KOPT-K1 (cell line): ENCODE measurements around the gene CCDC126.
A peak's percentile ranks its signal among the peaks of the same experiment; 100 is the strongest.
"Not testable (repeated sequence)": the region's sequence is repeated elsewhere in the genome, so short reads cannot be mapped to it uniquely, and the experiment has no call there.

Source experiments
- H3K27ac ChIP-seq: fragments of 200-600 bp; sonication (generic); 2 replicates; pipeline ENCODE4 v1.5.1; 2016; ENCODE audit warnings: antibody characterized with exemption, mild to moderate bottlenecking, low read depth, low read length; ENCODE audit not compliant: poor library complexity, severe bottlenecking
- H3K36me3 ChIP-seq: fragments of 200-600 bp; sonication (generic); 2 replicates; pipeline ENCODE4 v1.5.1; 2017; ENCODE audit warnings: antibody characterized with exemption, mild to moderate bottlenecking, low read length, moderate library complexity; ENCODE audit not compliant: insufficient read depth
- H3K9me3 ChIP-seq: fragments of 200-600 bp; sonication (generic); 2 replicates; pipeline ENCODE4 v1.5.1; 2017; ENCODE audit warnings: antibody characterized with exemption, low read length, mild to moderate bottlenecking; ENCODE audit not compliant: insufficient read depth, poor library complexity, severe bottlenecking

CCDC126 gene

DNA sequence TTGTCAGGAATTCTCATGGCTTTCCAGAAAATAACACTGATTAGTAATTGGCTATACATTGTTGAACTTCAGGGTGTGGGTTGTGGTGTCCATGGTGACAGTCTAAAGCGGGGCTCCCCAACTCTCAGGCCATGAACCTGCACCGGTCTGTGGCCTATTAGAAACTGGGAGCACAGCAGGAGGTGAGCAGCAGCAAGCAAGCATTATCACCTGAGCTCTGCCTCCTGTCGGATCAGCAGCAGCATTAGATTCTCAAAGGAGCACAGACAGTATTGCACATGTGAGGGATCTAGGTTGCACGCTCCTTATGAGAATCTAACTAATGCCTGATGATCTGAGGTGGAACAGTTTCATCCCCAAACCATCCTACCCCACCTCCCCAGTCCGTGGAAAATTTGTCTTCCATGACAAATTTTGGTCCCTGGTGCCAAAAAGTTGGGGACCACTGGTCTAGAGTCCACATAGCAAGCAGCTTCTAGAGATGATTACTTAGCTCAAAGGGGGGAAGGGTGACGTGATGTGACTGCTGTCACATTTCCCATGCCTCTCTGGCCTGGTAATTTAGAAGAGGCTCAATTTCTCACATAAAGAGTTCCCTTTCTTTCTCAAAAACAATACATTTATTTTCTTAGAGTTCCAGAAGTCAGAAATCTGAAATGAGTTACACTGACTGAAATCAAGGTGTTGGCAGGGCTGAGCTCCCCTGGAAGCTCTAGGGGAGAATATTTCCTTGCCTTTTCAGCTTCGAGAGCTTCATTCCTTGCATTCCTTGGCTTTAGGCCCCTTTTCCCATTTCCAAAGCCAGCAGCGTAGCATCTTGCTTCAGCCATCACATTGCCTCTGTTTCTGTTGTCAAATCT, 65.2 kb downstream of the CCDC126 start:
- peaks cover 10% of the 10 kb centered on the region for H3K9me3 ChIP-seq
- no peaks in the 10 kb centered on the region for H3K36me3 ChIP-seq
- H3K27ac ChIP-seq, result no peak overlapping the region

GRCh38 chr7:23662984-23663313, 65.8 kb downstream of the CCDC126 start:
- H3K36me3 ChIP-seq, result no peaks in the 10 kb centered on the region
- H3K27ac ChIP-seq, result no peak overlapping the region
- peaks cover 10% of the 10 kb centered on the region for H3K9me3 ChIP-seq

- Histone ChIP-seq H3K27ac (no peak overlapping the region), H3K9me3 (peaks cover 4% of the 10 kb centered on the region), H3K36me3 (no peaks in the 10 kb centered on the region)
Measured at GRCh38 chr7:23664122-23664521, 66.9 kb downstream of the CCDC126 start.

DNA sequence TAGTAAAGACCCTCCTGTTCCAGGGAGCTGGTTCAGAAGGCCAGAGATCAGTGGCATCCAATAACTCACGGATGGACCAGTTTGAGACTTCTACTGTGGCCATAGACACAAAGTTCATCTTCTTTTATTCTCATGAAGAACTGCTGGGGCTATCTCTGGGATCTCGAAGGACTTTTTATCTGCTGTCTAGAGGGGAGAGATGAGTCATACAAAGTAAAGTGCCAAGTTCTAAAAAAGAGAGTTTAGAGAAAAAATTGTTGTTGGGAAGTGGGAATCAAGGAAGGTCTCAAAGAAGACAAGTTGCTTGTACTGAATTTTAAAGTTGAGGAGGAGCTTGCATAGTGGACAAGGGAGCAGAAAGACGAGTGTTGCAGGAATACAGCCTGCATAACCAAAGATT, 74.9 kb downstream of the CCDC126 start:
- no peaks in the 10 kb centered on the region for H3K9me3 ChIP-seq
- H3K27ac ChIP-seq, result no peak overlapping the region
- no peaks in the 10 kb centered on the region for H3K36me3 ChIP-seq

DNA sequence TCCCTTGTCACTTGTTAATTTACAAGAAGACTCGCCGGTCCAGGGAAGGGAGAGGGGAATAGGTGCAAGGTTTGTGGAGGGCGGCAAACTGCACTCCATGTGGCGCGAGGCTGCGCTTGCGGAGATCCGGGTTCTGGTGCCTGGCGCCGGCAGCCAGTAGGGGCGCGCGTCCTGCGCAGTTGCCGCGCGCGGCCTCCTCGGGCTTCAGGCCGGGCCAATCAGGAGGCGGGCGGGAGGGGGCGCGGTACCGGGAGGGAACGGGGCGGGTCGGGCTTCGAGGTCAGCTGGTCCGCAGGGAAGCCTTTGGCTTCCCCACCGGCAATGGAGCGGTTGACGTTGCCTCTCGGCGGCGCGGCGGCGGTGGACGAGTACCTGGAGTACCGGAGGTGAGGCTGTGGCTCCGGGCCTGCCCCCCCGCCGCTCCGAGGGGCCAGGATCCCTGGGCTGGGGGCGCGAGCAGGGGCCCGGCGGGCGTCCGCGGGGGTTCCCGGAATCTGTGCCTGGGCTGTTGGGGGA, 82.8 kb downstream of the CCDC126 start, which contains the start of gene FAM221A:
Gene FAM221A (plus strand): TSS at position 302 of the 516 bp plus-strand sequence. CDS start 20 bp downstream, at position 322.
- H3K27ac ChIP-seq, result peak within 1 kb of the TSS; percentile 78

GRCh38 chr7:23680414-23681405, 83.5 kb downstream of the CCDC126 start:
- Histone ChIP-seq H3K9me3 (no peaks in the 10 kb centered on the region), H3K27ac (peak overlapping the region; percentile 78), H3K36me3 (peaks cover 19% of the 10 kb centered on the region)

More for the DNA sequence above, 82.8 kb downstream of the CCDC126 start, which contains the start of gene FAM221A:
- Histone ChIP-seq H3K9me3 (no peaks in the 10 kb centered on the region), H3K36me3 (peaks cover 14% of the 10 kb centered on the region)

DNA sequence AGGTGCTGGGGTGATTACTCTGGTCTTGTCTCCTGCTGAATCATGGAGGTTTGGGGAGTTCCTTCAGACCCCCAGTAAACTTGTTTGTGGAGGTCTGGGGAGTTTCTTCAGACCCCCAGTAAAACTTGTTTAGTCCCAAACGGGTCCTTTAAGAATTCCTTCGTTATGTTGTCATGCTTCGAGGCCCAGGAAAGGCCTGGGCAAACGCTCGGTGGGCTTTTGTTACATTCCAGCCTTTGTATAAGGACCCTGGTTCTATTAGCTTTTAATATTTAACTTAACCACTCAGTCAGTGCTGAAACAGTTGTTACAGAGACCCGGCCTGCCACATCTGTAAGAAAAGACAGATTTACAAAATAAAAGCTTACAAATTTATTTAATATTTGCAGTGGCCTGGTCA, 86.9 kb downstream of the CCDC126 start:
- not testable (repeated sequence) for H3K9me3 ChIP-seq, H3K27ac ChIP-seq
- peaks cover 40% of the 10 kb centered on the region for H3K36me3 ChIP-seq

GRCh38 chr7:23685731-23686130, 88.5 kb downstream of the CCDC126 start:
- Histone ChIP-seq H3K9me3 (no peaks in the 10 kb centered on the region), H3K27ac (no peak overlapping the region), H3K36me3 (peaks cover 50% of the 10 kb centered on the region)

- Histone ChIP-seq H3K36me3 (peaks cover 61% of the 10 kb centered on the region), H3K27ac (no peak overlapping the region), H3K9me3 (no peaks in the 10 kb centered on the region)
Measured at GRCh38 chr7:23687011-23687410, 89.8 kb downstream of the CCDC126 start.

GRCh38 chr7:23689165-23689564, 92.0 kb downstream of the CCDC126 start:
- peaks cover 8% of the 10 kb centered on the region for H3K9me3 ChIP-seq

DNA sequence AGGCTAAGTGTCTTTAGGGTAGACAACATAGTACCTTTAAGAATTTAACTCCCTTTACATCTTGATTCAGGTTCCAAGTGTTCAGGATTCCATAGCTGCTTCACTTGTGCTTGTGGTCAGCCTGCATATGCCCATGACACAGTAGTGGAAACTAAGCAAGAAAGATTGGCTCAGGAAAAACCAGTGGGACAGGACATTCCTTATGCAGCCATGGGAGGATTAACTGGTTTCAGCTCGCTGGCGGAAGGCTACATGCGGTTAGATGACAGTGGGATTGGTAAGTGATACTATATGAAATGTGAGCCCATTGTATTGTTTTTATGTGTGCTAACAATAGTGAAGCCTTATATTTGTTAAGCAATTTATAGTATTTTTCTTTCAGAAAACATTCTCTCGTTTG, 94.1 kb downstream of the CCDC126 start:
- H3K27ac ChIP-seq, result no peak overlapping the region
- peaks cover 8% of the 10 kb centered on the region for H3K9me3 ChIP-seq
- peaks cover 69% of the 10 kb centered on the region for H3K36me3 ChIP-seq

More at GRCh38 chr7:23689165-23689564, 92.0 kb downstream of the CCDC126 start:
- Histone ChIP-seq H3K27ac (no peak overlapping the region), H3K36me3 (peaks cover 73% of the 10 kb centered on the region)

- Histone ChIP-seq H3K9me3 (peaks cover 8% of the 10 kb centered on the region), H3K27ac (no peak overlapping the region), H3K36me3 (peaks cover 67% of the 10 kb centered on the region)
Measured at GRCh38 chr7:23693224-23693623, 96.0 kb downstream of the CCDC126 start.
